NCI-H460 (cell line): ENCODE data around the gene CCDC167. TPM values are rescaled to one million over a fixed set of nuclear protein-coding genes. Genes with fewer than 3 reads are reported as not detected.

ENCODE experiments used
- DNase-seq: peaks from one replicate; pipeline ENCODE4 v3.0.0-alpha.2; 2016; ENCODE audit warnings: low read depth; ENCODE audit errors: extremely low read depth
- total RNA-seq: library from RNA; depleted of rRNA; stranded (reverse); fragments of >200 nt; shearing (Covaris generic); gene quantifications from 2 replicates; pipeline ENCODE4 v1.2.3, GENCODE V29; 2014

CCDC167 gene
- total RNA-seq, 1 experiment from 2014 or later: 18.1 TPM

GRCh38 chr6:37491171-37491829 is 8.4 kb downstream of the CCDC167 start:
- DNase-seq: no peak

DNA sequence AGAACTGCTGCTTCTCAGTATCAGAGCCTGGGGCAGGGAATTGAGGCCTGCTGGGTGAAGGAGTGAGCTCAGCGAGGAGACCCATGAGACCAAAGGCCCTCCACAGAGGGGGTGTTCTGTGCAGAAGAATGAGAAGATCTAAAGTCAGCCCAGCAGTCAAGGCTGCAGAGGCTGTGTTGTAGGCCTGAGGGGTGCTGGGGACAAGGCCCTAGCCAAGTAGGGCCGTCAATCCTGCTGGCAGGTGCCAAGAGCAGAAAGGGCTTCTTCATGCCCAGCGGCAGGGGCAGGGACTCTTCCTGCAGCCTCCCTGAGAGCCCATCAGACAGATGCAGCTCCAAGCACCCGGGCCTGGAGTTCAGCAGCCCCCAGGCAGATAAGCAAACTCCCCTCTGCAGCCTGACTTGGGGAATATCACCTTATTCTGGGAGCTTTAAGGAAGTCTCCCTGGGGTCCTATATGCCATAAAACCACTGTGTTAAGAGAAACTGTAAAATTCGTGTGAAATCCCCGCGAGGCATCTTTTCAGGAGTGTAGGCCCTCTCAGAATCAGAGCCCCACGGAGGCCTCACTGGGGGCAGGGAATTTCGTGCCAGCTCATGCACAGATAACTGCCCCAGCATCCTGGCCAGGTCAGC is 9.0 kb downstream of the CCDC167 start:
- DNase-seq: no peak

GRCh38 chr6:37489697-37490336 is 9.9 kb downstream of the CCDC167 start:
- DNase-seq: no peak

DNA sequence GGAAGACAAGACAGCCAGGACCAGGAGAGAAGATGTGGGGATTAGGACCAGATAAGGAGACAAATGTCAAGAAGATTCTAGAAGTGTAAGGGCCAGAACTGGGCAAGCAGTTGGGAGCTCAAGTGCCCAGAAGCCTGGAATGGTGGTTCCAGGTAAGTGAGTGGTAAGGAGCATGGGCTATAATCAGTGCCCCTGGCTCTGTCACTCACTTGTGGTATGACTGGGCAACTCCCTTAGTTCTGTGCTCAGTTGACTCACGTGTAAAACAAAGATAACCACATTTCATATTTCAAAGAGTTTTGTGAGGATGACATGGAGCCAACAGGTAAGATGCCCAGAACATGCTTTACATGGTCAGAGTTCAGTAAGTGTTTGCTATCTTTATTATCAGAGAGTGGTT is 11.2 kb downstream of the CCDC167 start:
- DNase-seq: no peak

DNA sequence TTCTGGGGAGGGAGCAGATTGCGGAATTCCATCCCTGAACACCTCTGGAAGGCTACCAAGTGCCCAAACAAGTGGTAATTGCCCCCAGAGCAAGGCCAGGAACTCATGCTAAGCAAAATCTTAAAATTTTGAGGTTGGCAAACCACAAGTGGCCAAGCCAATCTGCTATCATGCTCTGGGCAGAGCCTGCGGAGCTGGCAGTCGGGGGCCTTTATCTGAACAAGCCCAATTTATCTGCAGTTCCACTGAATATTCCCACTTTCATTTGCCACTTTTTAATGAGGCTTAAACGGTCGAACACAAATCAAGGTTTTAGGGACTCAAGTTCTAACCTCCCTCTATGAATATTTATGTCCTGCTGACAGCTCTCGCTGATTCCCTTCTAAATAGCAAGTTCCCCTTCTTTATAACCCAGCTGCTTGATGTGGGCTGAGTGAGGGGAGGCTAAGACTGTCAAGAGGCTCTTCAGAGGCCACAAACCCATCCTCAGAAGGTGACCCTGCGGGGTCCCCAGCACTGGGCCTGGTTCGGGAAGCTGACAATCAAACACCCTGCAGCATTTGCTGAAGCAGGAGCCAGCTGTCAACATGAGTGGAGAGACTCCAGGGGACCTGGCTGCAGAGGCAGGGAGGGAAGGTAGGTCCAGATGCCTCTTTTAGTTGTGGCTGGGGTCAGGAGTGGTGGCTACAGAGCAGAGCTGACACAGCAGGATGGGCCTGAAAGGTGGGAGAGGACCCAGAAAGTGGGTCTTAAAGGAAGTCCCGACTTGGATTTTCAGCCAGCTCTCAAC is 11.9 kb downstream of the CCDC167 start:
- DNase-seq: no peak

- DNase-seq: no peak
These were observed 13.4 kb downstream of the CCDC167 start for GRCh38 chr6:37486121-37486839.

GRCh38 chr6:37485291-37485702 is 14.4 kb downstream of the CCDC167 start:
- DNase-seq: no peak

DNA sequence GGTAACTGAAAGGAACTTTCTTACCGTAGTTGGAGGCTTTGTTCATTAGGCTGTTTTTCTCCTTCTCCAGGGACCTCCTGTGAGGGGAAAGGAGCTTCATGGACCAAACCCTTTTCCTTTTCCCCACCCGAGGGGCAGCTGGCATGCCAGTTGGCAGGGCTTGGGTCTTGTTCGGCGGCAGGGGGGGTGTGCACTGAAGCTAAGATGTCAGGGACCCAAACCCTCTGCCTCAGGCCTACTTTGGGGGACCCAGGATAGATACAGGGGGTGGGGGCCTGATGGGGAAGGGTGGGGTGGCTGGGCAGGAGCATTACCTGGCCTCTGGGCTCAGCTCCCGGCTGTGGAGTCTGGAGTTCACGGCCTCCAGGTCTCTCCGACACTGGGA is 14.9 kb downstream of the CCDC167 start:
- DNase-seq: no peak

- DNase-seq: peak; percentile 15
These were observed 15.5 kb downstream of the CCDC167 start for GRCh38 chr6:37483917-37484785.

DNA sequence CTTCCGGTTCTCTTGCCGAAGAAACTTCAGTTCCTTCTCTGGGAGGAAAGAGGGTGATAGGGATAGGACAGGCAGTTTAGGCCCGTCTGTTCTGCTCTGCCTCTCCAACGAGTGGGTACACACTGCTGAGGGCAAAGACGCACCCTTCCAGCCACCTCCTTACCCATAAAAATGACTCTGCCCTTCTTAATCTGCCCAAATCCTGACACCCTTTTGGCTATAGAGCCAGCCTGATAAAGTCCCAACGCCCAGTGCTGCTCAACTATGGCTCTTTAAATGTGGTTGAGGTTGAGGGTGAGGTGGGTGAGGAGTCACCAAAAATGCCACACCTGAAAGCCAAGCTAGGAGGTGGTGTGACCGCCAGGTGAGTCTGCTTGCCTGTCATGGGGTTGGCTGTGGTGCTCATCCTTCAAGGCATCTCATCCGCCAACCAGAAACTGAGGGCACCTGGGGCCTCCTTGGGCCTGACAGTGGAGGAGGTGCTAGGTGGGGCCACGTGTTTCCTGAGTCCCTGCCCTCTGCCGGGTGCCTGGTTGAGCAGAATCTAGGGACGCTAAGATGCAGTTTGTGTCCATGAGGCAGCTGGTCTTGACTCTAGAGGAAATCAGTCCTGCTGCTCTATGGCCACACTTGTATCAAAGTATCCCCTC is 16.3 kb downstream of the CCDC167 start:
- DNase-seq: no peak

DNA sequence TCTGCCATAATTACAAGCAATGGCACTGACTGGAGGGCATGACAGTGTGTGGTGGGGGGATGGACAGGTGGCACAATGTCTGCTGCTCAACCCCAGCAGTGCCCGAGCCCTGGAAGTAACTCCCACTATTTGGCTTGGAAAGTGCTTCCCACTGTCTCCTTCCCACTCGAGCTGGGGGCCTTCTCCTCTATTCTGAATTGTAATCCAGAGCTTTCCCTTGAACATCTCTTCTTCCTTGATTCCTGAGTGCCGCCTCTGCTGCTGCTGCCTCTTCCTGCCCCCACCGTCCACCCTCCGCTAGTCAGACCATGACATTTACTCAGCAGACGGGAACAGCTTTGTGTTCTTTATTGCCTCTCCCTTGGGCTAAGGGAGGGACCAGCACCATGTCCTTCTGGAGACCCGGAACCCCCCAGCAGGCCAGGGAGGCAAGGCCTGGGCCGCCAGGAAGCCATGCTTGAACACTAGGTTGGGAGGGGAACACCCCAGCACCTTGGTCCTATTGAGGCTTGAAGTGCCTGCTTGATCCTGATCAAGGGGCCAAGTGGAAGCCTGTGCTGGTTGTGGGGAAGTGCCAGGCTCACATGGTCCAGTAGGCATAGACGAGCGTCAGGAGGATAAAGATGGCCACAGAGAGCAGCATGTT is 17.0 kb downstream of the CCDC167 start:
- DNase-seq: no peak

DNA sequence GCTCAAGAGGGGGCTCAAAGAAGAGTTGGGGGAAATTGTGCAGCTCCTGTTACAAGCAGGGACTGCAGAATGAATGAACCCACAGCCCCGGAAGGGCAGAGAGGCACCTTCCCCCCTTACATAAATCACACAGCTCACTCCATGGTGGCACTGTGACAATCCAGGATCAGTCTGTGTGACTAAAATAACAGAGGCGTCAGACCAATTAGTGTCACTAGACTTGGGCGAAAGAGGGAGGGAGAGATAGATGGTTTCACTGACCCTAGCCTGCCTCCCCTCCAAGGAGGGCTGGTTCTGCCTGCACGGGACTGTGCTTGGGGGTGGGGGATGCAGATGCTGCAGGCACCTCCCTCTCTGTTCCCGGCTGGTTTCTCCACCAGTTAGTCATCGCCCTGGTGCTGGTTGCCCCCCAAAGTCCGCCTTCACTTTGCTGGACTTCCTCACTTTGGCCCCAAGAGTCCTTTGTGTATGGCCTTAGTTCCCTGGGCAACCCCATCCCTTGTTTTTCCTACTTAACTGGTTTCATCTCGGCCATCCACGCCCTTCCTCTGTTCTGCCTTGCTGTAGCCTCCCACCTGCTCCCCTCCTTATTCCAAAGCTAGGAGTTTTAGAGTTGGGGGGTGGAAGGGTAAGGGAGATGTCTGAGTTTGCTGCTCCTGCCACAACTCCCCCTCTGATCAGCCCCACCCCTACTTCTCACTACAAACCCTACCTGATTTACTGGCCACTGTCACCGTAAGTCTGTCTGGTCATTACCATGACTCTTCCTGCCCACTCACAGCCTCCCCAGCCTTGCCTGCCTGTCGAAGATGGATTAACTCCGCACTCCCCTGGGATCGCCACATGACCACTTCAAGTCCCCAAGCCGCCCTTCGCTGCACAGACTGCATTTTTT is 17.7 kb downstream of the CCDC167 start:
- DNase-seq: no peak

DNA sequence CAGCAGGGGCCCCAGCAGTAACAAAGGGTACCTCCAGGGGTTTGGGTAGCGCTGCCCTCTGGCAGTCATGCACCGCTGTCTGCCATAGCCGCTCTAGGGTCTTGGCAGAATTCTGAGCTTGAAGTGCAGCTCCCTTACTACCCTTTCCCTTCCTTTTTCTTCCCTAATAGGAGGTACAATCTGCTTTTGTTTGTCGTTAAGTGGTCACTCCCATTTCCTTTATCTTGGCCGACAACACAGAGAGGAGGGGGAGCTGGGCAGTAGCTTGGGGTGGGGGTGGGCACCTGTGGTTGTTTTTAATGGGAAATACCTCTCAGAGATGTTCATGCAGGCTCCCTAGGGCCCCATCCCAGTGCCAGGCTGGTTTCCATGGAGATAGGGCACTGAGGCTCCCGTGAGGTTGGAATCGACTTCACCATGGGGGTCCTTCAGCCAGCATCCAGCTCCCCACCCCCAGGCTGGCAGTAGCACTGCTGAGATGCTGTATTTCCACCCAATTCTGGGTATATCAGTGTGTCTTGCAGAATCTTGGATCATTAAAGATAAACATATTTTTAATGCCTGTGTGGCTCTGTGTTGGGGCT is 18.6 kb downstream of the CCDC167 start:
- no peak for DNase-seq

DNA sequence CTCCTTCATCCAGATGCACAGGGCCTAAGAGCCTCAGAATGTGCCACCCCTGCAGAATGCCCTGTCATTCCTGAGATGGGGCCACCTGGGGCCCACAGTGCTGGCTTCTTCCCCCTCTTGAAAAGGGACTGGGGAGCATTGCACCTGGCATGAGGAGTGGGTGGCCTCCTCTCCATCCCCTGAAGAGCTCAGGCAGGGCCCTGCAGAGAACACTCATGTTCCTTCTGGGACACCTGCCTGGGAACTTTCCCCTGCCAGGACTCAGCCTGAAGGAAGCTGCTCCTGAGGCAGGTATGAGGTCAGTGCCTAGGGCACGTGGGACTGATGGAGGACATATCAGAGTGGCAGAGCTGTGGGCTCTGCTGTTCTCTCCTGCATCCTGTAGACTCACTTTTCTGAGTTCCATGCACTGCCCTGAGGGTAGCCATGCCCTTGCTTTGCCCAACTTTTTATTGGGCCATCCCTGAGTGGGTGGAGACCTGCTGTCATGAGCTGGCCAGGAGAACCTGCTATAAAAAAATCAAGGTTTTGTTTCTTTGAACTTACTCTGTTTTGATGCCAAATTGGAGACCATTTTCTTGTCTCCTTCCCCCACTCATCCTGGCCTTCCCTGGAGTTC is 19.5 kb downstream of the CCDC167 start:
- no peak for DNase-seq

DNA sequence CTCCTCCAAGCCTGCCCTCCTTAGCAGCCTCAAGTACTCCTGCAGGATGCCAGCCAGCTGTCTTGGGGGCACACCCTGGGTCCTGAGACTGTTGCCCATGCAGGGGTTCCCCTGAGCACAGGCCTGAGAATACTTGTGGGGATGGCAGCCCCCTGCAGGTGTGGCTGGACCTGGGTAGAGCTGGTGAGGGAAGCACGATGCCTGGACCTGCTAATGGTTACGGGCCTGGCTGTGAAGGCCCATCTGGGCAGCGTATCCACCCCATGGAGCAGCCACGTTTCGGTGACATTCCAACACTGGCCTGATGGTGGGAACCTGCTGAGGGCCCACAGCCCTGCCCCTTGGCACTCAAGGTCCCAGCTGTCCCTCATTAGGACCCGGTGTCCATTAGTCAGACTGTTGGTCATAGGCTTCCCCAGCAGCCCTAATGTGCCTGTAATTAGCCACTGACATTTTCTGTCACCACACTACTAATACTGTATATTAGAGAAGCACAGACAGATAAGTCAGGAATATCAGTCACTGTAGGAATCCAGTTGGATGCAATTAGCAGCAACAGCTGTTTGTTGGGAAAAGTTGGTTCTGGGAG is 20.3 kb downstream of the CCDC167 start:
- DNase-seq: no peak

DNA sequence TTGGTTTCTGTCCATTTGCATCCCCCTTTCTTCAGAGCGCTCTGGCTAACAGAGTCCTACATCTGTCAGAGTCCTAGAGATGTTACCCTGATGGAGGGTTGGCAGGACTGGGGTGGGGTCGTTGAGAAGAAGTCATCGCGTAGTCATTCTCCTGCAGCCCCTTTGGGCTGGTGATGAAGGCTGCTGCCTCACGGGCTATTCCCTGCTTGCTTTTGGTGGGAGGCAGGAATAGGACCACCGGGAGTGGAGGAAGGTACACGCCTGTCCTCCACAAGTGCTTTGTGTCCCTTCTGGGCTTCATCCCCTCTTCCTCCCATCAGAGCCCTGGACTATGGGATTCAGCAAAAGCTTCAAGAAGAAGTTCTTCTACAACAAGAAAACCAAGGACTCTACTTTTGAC is 20.9 kb downstream of the CCDC167 start:
- no peak for DNase-seq
